ENCODE data around the gene DLGAP1. TPM values are rescaled to one million over a fixed set of nuclear protein-coding genes. Genes with fewer than 3 reads are reported as not detected.

The DLGAP1 gene
- total RNA-seq, 3 donors from 2014 or later, result 0.96 to 17.6 (median 5.2) TPM

DNA sequence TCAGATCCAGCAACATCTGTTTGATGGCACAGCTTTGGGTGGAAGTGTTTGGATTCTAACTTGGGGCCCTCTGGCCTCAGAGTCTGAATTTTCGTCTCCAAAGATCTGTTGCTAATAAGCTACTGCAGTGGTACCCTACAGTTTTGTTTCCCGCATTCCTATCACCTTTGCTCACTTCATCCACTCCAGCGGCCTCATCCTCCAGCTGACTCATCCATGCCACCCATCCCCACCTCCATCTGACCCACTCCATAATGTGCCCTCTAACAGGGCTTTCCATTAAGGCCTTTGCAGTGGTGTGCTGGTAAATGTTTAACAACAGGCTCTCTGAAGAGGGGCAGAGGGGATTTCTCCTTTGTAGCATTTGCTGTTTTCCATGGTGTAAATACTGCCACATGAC is 779.7 kb downstream of the DLGAP1 start:
- no peaks in the 10 kb centered on the region for H3K36me3 ChIP-seq
- no peak for TF ChIP-seq POLR2AphosphoS5 (IDR thresholded peaks at IDR 0.05)
- no peaks in the 10 kb centered on the region for H3K4me1 ChIP-seq
- no peak overlapping the region for H3K4me3 ChIP-seq
- DNase-seq (ENCODE audit: low spot score in 2 of 2), result no peak
- H3K27me3 ChIP-seq, result no peaks in the 10 kb centered on the region
- intact Hi-C loops (cut with DNase I; ENCODE audit: low total_unique reads), result loop anchor here (10.0 kb wide), 1 partner anchor 401 kb away; no protein-coding TSS in a partner anchor
- H3K9me3 ChIP-seq, result no peaks in the 10 kb centered on the region
- H3K27ac ChIP-seq, result no peak overlapping the region

DNA sequence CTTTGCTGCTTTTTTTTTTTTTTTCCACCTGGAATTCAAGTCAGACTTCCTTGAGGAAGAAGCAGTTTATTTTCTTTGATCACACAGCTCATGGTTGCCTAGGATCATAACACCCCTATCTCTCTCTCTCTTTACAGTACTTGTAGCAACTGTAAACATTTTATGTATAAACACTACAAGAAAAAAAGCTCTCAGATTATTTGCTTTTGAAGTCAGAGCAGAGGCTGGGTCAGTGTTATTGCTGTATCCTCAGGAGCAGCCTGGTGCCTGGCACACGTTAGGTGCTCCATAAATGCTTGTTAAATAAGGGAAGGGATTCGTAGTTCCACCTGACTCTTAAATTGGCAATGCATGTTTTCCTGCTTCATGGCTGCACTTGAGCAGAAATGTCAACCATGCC is 783.9 kb downstream of the DLGAP1 start:
- intact Hi-C loops (cut with DNase I; ENCODE audit: low total_unique reads), result loop anchor here (10.0 kb wide), 1 partner anchor 396 kb away; no protein-coding TSS in a partner anchor
- Histone ChIP-seq H3K27me3 (no peaks in the 10 kb centered on the region), H3K36me3 (no peaks in the 10 kb centered on the region), H3K4me1 (peaks cover 0 to 5% of the 10 kb centered on the region in 2 donors), H3K9me3 (no peaks in the 10 kb centered on the region), H3K4me3 (no peak overlapping the region), H3K27ac (no peak overlapping the region)
- TF ChIP-seq POLR2AphosphoS5 (IDR thresholded peaks at IDR 0.05), result no peak
- TF ChIP-seq, protein P1, sequence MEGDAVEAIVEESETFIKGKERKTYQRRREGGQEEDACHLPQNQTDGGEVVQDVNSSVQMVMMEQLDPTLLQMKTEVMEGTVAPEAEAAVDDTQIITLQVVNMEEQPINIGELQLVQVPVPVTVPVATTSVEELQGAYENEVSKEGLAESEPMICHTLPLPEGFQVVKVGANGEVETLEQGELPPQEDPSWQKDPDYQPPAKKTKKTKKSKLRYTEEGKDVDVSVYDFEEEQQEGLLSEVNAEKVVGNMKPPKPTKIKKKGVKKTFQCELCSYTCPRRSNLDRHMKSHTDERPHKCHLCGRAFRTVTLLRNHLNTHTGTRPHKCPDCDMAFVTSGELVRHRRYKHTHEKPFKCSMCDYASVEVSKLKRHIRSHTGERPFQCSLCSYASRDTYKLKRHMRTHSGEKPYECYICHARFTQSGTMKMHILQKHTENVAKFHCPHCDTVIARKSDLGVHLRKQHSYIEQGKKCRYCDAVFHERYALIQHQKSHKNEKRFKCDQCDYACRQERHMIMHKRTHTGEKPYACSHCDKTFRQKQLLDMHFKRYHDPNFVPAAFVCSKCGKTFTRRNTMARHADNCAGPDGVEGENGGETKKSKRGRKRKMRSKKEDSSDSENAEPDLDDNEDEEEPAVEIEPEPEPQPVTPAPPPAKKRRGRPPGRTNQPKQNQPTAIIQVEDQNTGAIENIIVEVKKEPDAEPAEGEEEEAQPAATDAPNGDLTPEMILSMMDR (IDR thresholded peaks at IDR 0.05), result no peak
- TF ChIP-seq POLR2A (IDR thresholded peaks at IDR 0.05), result no peak
- no peak for DNase-seq (ENCODE audit: low spot score in 2 of 2)

DNA sequence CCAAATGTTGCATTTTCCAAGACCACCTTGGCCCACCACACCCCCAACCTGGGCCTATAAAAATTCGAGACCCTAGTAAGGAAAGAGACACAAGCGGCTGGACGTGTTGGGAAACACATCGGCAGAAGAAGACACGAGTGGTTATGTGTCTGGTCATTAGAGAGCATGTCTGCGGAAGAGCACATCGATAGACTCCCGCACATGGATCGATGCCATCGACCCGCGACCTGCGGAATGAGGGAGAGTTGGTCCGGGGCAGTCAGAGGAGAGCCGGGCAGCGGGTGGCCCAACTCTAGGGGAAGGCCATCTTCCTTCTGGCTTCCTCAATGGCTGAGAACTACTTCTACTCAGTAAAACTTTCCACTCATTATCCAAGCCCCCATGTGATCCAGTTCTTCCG is 785.7 kb downstream of the DLGAP1 start:
- Histone ChIP-seq H3K27me3 (no peaks in the 10 kb centered on the region), H3K4me3 (no peak overlapping the region), H3K36me3 (no peaks in the 10 kb centered on the region), H3K4me1 (peaks cover 0 to 8% of the 10 kb centered on the region in 2 donors), H3K9me3 (no peaks in the 10 kb centered on the region), H3K27ac (no peak overlapping the region)
- intact Hi-C loops (cut with DNase I; ENCODE audit: low total_unique reads), result no loop called here
- DNase-seq (ENCODE audit: low spot score in 2 of 2), result no peak
- TF ChIP-seq, protein P1 (IDR thresholded peaks at IDR 0.05), result no peak
- TF ChIP-seq POLR2A (IDR thresholded peaks at IDR 0.05) (no peak), POLR2AphosphoS5 (IDR thresholded peaks at IDR 0.05) (no peak)

DNA sequence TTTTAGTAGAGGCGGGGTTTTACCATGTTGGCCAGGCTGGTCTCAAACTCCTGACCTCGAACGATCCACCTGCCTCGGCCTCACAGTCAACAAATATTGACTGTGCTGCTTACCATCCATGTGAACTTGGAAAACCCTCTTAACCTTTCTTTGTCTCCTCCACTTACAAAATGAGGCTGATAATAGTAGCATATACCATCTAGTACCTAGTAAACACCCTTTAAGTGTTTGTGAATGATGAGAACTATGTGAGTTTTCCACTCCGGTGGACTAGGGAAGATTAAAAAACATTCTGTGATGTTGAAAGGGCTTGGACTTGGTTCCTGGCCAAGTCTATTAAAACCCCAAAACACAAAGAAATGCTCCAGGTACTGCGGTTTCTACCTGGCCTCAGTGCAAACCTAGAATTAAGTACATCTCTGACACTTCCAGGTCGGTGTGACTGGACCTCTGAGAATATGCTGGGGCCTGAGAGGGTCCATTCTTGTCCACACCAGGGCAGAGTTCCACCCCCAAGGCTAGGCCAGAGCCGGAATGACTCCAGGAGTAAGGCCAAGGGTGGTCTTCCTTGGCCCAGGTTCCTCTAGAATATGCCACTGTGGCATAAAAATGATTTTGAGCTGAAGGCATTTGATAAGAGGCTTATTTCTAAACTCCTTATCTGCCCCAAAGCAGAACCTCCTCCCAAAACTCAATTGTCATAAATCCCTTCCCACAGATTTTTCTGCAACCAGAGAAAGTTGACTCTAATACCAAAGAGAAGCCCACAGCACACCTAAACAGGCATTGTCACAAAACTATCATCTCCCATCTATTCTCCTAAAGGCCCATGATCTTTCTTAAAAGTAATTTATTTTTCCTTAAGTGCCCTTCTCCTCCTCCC is 787.6 kb downstream of the DLGAP1 start:
- TF ChIP-seq POLR2A (IDR thresholded peaks at IDR 0.05) (no peak), POLR2AphosphoS5 (IDR thresholded peaks at IDR 0.05) (no peak)
- TF ChIP-seq, protein P1 (IDR thresholded peaks at IDR 0.05), result no peak
- peak overlapping the region; percentile 59 to 75 for H3K27ac ChIP-seq
- intact Hi-C loops (cut with DNase I; ENCODE audit: low total_unique reads), result no loop called here
- H3K27me3 ChIP-seq, result no peaks in the 10 kb centered on the region
- H3K4me3 ChIP-seq, result no peak overlapping the region
- no peak for DNase-seq (ENCODE audit: low spot score in 2 of 2)
- H3K9me3 ChIP-seq, result no peaks in the 10 kb centered on the region
- peaks cover 0 to 8% of the 10 kb centered on the region in 2 donors for H3K4me1 ChIP-seq
- no peaks in the 10 kb centered on the region for H3K36me3 ChIP-seq

DNA sequence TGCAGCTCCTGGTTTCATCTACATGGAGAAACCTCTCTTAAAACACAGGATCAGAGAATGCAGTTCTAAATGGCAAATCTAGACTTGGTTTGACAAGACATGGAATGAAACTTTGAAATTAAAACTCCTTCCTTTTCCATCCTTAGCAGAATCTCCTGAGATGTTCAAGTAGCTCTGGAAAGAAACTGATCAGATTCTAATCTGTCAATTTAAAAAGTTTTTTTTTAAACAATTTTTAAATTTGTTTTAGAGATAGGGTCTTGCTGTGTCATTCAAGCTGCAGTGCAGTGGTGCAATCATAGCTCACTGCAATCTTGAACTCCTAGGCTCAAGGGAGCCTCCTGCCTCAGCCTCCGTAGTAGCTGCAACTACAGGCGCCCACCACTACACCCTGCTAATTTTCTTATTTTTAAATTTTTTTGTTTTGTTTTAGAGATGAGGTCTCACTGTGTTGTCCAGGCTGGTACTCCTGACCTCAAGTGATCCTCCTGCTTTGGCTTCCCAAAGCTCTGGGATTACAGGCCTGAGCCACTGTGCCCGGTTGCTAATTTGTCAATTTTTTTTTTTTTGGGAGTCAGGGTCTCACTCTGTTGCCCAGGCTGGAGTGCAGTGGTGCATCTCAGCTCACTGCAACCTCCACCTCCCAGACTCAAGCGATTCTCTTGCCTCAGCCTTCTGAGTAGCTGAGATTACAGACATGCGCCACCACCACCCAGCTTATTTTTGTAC is 788.4 kb downstream of the DLGAP1 start:
- no peak overlapping the region for H3K4me3 ChIP-seq
- no peaks in the 10 kb centered on the region for H3K9me3 ChIP-seq
- peaks cover 0 to 8% of the 10 kb centered on the region in 2 donors for H3K4me1 ChIP-seq
- H3K36me3 ChIP-seq, result no peaks in the 10 kb centered on the region
- TF ChIP-seq POLR2AphosphoS5 (IDR thresholded peaks at IDR 0.05) (no peak), POLR2A (IDR thresholded peaks at IDR 0.05) (no peak)
- TF ChIP-seq, protein P1 (IDR thresholded peaks at IDR 0.05), result no peak
- intact Hi-C loops (cut with DNase I; ENCODE audit: low total_unique reads), result no loop called here
- H3K27ac ChIP-seq, result peak overlapping the region; percentile 75 to 83
- no peaks in the 10 kb centered on the region for H3K27me3 ChIP-seq
- no peak for DNase-seq (ENCODE audit: low spot score in 2 of 2)

Measured in breast epithelium (tissue), 4 donors.